Neural progenitor cell (in vitro differentiated cells): ENCODE measurements around the gene LAMA2. TPM values are rescaled to one million over a fixed set of nuclear protein-coding genes. Genes with fewer than 3 reads are reported as not detected.
A peak's percentile ranks its signal among the peaks of the same experiment; 100 is the strongest.

ENCODE experiments used
- DNase-seq: peaks from one replicate; pipeline ENCODE4 v3.0.0-alpha.2; 2016; ENCODE audit warnings: low spot score
- H2AFZ ChIP-seq: fragments of 200-600 bp; sonication (generic); replicated peaks from 2 replicates; pipeline ENCODE4 v1.6.1; 2016; ENCODE audit warnings: antibody characterized with exemption
- H3F3A ChIP-seq: fragments of 200-600 bp; sonication (generic); 2 replicates; pipeline ENCODE4 v1.6.1; 2016; ENCODE audit warnings: antibody characterized with exemption, low read depth
- H3K27ac ChIP-seq: fragments of 200-600 bp; sonication (generic); 2 replicates; pipeline ENCODE4 v1.5.1; 2016; ENCODE audit warnings: mild to moderate bottlenecking
- H3K27me3 ChIP-seq: fragments of 200-600 bp; sonication (generic); 2 replicates; pipeline ENCODE4 v1.6.1; 2016; ENCODE audit warnings: mild to moderate bottlenecking, moderate library complexity
- H3K36me3 ChIP-seq: fragments of 200-600 bp; sonication (generic); 2 replicates; pipeline ENCODE4 v1.5.1; 2016
- H3K4me1 ChIP-seq: fragments of 200-600 bp; sonication (generic); 2 replicates; pipeline ENCODE4 v1.6.1; 2016; ENCODE audit warnings: mixed run types
- H3K4me2 ChIP-seq: fragments of 200-600 bp; sonication (generic); 2 replicates; pipeline ENCODE4 v1.6.1; 2016
- H3K4me3 ChIP-seq: fragments of 200-600 bp; sonication (generic); 2 replicates; pipeline ENCODE4 v1.5.1; 2016
- H3K79me2 ChIP-seq: fragments of 200-600 bp; sonication (generic); 2 replicates; pipeline ENCODE4 v1.6.1; 2016; ENCODE audit warnings: low read depth
- H3K9ac ChIP-seq: fragments of 200-600 bp; sonication (generic); 2 replicates; pipeline ENCODE4 v1.6.1; 2016
- H3K9me3 ChIP-seq: fragments of 200-600 bp; sonication (generic); 2 replicates; pipeline ENCODE4 v1.5.1; 2016; ENCODE audit warnings: low read depth
- H4K20me1 ChIP-seq: fragments of 200-600 bp; sonication (generic); 2 replicates; pipeline ENCODE4 v1.6.1; 2016; ENCODE audit warnings: low read depth
- H3K27ac Mint-ChIP-seq: 3 replicates; pipeline ENCODE4 v1.8.0; 2021; ENCODE audit warnings: mixed read lengths
- H3K27me3 Mint-ChIP-seq: 2 replicates; pipeline ENCODE4 v1.8.0; 2022; ENCODE audit warnings: low read depth, mild to moderate bottlenecking, inconsistent platforms, moderate library complexity, mixed read lengths; ENCODE audit not compliant: insufficient read depth
- H3K36me3 Mint-ChIP-seq: 3 replicates; pipeline ENCODE4 v1.8.0; 2021; ENCODE audit warnings: mixed read lengths
- H3K4me1 Mint-ChIP-seq: 3 replicates; pipeline ENCODE4 v1.8.0; 2021; ENCODE audit warnings: mixed read lengths
- H3K4me3 Mint-ChIP-seq: 3 replicates; pipeline ENCODE4 v1.8.0; 2021; ENCODE audit warnings: mild to moderate bottlenecking, moderate library complexity, mixed read lengths
- H3K9me3 Mint-ChIP-seq: 3 replicates; pipeline ENCODE4 v1.8.0; 2020; ENCODE audit warnings: mixed read lengths
- EZH2 ChIP-seq: fragments of 200-600 bp; sonication (generic); IDR thresholded peaks from 2 replicates; pipeline ENCODE4 v1.6.1; 2017; ENCODE audit warnings: antibody characterized with exemption, mild to moderate bottlenecking, moderate library complexity
- EZH2phosphoT487 ChIP-seq: fragments of 200-600 bp; sonication (generic); IDR thresholded peaks from 2 replicates; pipeline ENCODE4 v1.6.1; 2017; ENCODE audit warnings: antibody characterized with exemption
- total RNA-seq: library from RNA; depleted of rRNA; stranded (reverse); fragments of >200 nt; gene quantifications from 2 replicates; pipeline ENCODE4 v1.2.3, GENCODE V29; 2015; ENCODE audit warnings: low replicate concordance
- TF ChIP-seq, protein P1 (sequence below): fragments of 200-600 bp; sonication (generic); IDR thresholded peaks from 2 replicates; pipeline ENCODE4 v1.5.1; 2017; ENCODE audit warnings: antibody characterized with exemption, mild to moderate bottlenecking

LAMA2 gene
- total RNA-seq, 1 donor from 2014 or later, result 1.5 TPM

DNA sequence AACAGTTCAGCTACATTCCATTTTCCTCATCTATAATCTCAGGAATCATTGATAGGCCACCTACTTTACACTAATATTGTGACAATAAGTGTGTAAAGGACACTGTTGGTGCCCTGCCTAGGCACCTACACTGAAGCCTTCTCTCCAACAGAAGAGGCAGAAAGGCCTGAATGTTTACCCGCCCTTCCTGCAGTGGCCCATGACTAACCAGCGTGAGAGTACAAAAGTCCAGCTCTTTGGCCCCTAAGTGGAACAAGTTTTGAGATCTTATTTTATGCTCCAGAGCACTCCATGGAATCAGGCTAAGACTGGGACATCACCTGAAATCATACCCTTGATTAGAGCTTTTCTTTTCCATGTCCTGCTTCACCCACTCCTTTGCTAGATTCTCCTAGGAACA, 467.3 kb downstream of the LAMA2 start:
- Histone ChIP-seq H3K4me1 (no peaks in the 10 kb centered on the region), H3K36me3 (no peaks in the 10 kb centered on the region), H3K27ac (no peak overlapping the region), H3K9me3 (no peaks in the 10 kb centered on the region), H3K9ac (no peak overlapping the region), H3K4me3 (no peak overlapping the region), H3F3A (no peaks in the 10 kb centered on the region), H2AFZ (no peak overlapping the region), H3K27me3 (no peaks in the 10 kb centered on the region), H3K79me2 (no peaks in the 10 kb centered on the region), H4K20me1 (no peaks in the 10 kb centered on the region), H3K4me2 (no peak overlapping the region)
- no peak for TF ChIP-seq EZH2phosphoT487
- no peak for TF ChIP-seq EZH2
- TF ChIP-seq, protein P1, sequence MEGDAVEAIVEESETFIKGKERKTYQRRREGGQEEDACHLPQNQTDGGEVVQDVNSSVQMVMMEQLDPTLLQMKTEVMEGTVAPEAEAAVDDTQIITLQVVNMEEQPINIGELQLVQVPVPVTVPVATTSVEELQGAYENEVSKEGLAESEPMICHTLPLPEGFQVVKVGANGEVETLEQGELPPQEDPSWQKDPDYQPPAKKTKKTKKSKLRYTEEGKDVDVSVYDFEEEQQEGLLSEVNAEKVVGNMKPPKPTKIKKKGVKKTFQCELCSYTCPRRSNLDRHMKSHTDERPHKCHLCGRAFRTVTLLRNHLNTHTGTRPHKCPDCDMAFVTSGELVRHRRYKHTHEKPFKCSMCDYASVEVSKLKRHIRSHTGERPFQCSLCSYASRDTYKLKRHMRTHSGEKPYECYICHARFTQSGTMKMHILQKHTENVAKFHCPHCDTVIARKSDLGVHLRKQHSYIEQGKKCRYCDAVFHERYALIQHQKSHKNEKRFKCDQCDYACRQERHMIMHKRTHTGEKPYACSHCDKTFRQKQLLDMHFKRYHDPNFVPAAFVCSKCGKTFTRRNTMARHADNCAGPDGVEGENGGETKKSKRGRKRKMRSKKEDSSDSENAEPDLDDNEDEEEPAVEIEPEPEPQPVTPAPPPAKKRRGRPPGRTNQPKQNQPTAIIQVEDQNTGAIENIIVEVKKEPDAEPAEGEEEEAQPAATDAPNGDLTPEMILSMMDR, result no peak
- H3K27ac Mint-ChIP-seq, result no peak overlapping the region
- H3K4me1 Mint-ChIP-seq, result peaks cover 6% of the 10 kb centered on the region
- DNase-seq, result no peak
- peaks cover 2% of the 10 kb centered on the region for H3K27me3 Mint-ChIP-seq
- no peaks in the 10 kb centered on the region for H3K36me3 Mint-ChIP-seq
- no peak overlapping the region for H3K4me3 Mint-ChIP-seq
- H3K9me3 Mint-ChIP-seq, result no peaks in the 10 kb centered on the region

DNA sequence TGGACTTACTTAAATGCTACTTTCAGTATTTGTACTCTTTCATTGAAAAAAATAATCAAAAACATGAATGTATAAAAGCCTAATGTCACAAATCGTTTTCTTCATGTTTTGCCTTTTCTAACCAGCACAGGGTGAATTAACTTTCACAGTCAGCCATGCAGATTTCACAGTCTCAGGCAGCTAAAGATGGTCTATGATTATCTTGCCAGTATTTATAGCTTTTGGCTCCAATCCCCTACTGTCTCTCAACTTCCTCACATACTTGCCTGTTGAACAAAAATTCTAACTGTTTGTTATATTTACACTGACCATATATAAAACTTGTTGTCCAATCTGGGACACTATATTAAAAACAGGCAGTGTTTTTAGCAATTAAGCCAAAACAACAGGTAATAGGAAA, 468.9 kb downstream of the LAMA2 start:
- H3K36me3 Mint-ChIP-seq, result no peaks in the 10 kb centered on the region

DNA sequence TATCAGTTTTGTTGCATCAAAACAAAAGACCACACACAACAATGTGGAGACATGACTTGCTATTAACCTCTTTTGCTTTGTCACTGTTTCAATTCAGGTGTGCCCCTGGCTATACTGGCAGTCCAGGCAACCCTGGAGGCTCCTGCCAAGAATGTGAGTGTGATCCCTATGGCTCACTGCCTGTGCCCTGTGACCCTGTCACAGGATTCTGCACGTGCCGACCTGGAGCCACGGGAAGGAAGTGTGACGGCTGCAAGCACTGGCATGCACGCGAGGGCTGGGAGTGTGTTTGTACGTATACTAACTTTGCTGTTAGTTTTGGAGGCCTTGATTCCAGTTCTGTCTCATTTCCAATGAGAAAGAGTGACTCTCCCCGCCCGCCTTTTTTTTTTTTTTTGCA, 470.1 kb downstream of the LAMA2 start:
- TF ChIP-seq EZH2, result no peak
- TF ChIP-seq, protein P1, result no peak
- TF ChIP-seq EZH2phosphoT487, result no peak
- Mint-ChIP-seq H3K9me3 (no peaks in the 10 kb centered on the region), H3K4me1 (peaks cover 6% of the 10 kb centered on the region), H3K27me3 (peaks cover 3% of the 10 kb centered on the region), H3K36me3 (no peaks in the 10 kb centered on the region), H3K4me3 (no peak overlapping the region), H3K27ac (no peak overlapping the region)
- H4K20me1 ChIP-seq, result no peaks in the 10 kb centered on the region
- no peaks in the 10 kb centered on the region for H3F3A ChIP-seq
- no peaks in the 10 kb centered on the region for H3K36me3 ChIP-seq
- H3K4me3 ChIP-seq, result no peak overlapping the region
- no peak overlapping the region for H3K9ac ChIP-seq
- no peak overlapping the region for H3K27ac ChIP-seq
- H3K27me3 ChIP-seq, result no peaks in the 10 kb centered on the region
- no peak overlapping the region for H3K4me2 ChIP-seq
- H3K9me3 ChIP-seq, result no peaks in the 10 kb centered on the region
- H2AFZ ChIP-seq, result no peak overlapping the region
- H3K4me1 ChIP-seq, result no peaks in the 10 kb centered on the region
- H3K79me2 ChIP-seq, result no peaks in the 10 kb centered on the region
- peak; percentile 8 for DNase-seq

More for the DNA sequence above, 468.9 kb downstream of the LAMA2 start:
- no peaks in the 10 kb centered on the region for H3K79me2 ChIP-seq
- H3K4me3 ChIP-seq, result no peak overlapping the region
- no peaks in the 10 kb centered on the region for H3K36me3 ChIP-seq
- Mint-ChIP-seq H3K4me3 (no peak overlapping the region), H3K4me1 (peaks cover 6% of the 10 kb centered on the region), H3K27ac (no peak overlapping the region), H3K27me3 (peaks cover 2% of the 10 kb centered on the region), H3K9me3 (no peaks in the 10 kb centered on the region)
- no peaks in the 10 kb centered on the region for H3F3A ChIP-seq
- no peaks in the 10 kb centered on the region for H3K27me3 ChIP-seq
- no peak for TF ChIP-seq EZH2
- TF ChIP-seq, protein P1, result no peak
- no peak for TF ChIP-seq EZH2phosphoT487
- H3K4me1 ChIP-seq, result no peaks in the 10 kb centered on the region
- H3K9me3 ChIP-seq, result no peaks in the 10 kb centered on the region
- DNase-seq, result no peak
- H4K20me1 ChIP-seq, result no peaks in the 10 kb centered on the region
- no peak overlapping the region for H3K4me2 ChIP-seq
- no peak overlapping the region for H3K9ac ChIP-seq
- no peak overlapping the region for H3K27ac ChIP-seq
- H2AFZ ChIP-seq, result no peak overlapping the region

DNA sequence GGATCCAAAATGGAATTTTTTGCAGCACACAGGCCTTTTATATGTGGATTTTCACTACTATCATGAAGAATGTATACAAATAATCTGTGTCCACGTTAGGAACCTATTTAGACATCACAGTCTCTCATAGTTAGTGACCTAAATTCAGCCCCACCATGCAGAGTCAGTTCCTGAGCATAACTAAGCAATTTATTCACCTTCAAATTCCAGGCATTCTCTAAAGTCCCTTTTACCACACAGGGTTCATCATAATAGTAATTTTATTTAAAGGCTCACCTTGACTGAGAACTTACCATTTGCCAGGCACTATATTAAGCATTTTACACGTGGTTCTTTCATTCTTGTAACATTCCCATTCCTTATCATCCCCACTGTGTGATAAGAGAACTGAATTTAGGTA, 473.2 kb downstream of the LAMA2 start:
- H3K4me1 Mint-ChIP-seq, result peaks cover 4% of the 10 kb centered on the region
- H3K27ac Mint-ChIP-seq, result no peak overlapping the region
- no peak overlapping the region for H2AFZ ChIP-seq
- no peaks in the 10 kb centered on the region for H3K36me3 Mint-ChIP-seq
- TF ChIP-seq, protein P1, result no peak
- no peak for TF ChIP-seq EZH2phosphoT487
- H3K36me3 ChIP-seq, result no peaks in the 10 kb centered on the region
- no peaks in the 10 kb centered on the region for H3F3A ChIP-seq
- H3K9me3 Mint-ChIP-seq, result no peaks in the 10 kb centered on the region
- no peaks in the 10 kb centered on the region for H3K9me3 ChIP-seq
- H3K9ac ChIP-seq, result no peak overlapping the region
- no peak overlapping the region for H3K27ac ChIP-seq
- H3K4me3 Mint-ChIP-seq, result no peak overlapping the region
- H3K27me3 Mint-ChIP-seq, result peaks cover 2% of the 10 kb centered on the region
- no peaks in the 10 kb centered on the region for H3K27me3 ChIP-seq
- H3K4me2 ChIP-seq, result no peak overlapping the region
- no peaks in the 10 kb centered on the region for H3K4me1 ChIP-seq
- DNase-seq, result no peak
- H3K4me3 ChIP-seq, result no peak overlapping the region
- no peaks in the 10 kb centered on the region for H3K79me2 ChIP-seq
- H4K20me1 ChIP-seq, result no peaks in the 10 kb centered on the region
